ENCODE measurements around the gene SIGLEC11.

- no peak for TF ChIP-seq POLR2A (IDR thresholded peaks at IDR 0.05)
- no peak for TF ChIP-seq CTCF (IDR thresholded peaks at IDR 0.05)
These were observed 49.4 kb downstream of the SIGLEC11 start for GRCh38 chr19:49911381-49912145.

Measured in adrenal gland (tissue), 5 donors.